ENCODE data around the gene OLIG1. TPM values are rescaled to one million over a fixed set of nuclear protein-coding genes. Genes with fewer than 3 reads are reported as not detected.

The OLIG1 gene
- total RNA-seq, 2 experiments from 2014 or later = not detected

GRCh38 chr21:33033961-33034413, 36.0 kb upstream of the OLIG1 start:
- Histone ChIP-seq H3K4me1 (ENCODE audit: insufficient read depth, low read length) (peaks cover 18% of the 10 kb centered on the region), H3K4me3 (ENCODE audit: low read length) (no peak overlapping the region), H3K36me3 (ENCODE audit: insufficient read depth, low read length) (no peaks in the 10 kb centered on the region), H3K27me3 (ENCODE audit: control insufficient read depth in 1 of 2, insufficient read depth in 2 of 2, low read length in 2 of 2) (peaks cover 36 to 46% of the 10 kb centered on the region in 2 experiments), H3K9me3 (ENCODE audit: control insufficient read depth in 1 of 2, insufficient read depth in 1 of 2, low read length in 2 of 2) (peaks cover 0 to 21% of the 10 kb centered on the region in 2 experiments), H3K27ac (ENCODE audit: low read depth in 1 of 2, low read length in 2 of 2) (no peak overlapping the region)
- Mint-ChIP-seq H3K27ac (no peak overlapping the region), H3K4me3 (no peak overlapping the region), H3K27me3 (peaks cover 69% of the 10 kb centered on the region), H3K9me3 (no peaks in the 10 kb centered on the region), H3K4me1 (ENCODE audit: low read depth) (peaks cover 20% of the 10 kb centered on the region), H3K36me3 (ENCODE audit: low read depth) (no peaks in the 10 kb centered on the region)
- intact Hi-C loops (cut with DNase I, micrococcal nuclease) = no loop called here
- ATAC-seq (ENCODE audit: poor library complexity) (no peak), DNase-seq (no peak)
- POLR2A ChIA-PET = no interaction called here
- CTCF ChIA-PET = no interaction called here
- no peak for TF ChIP-seq CTCF (IDR thresholded peaks at IDR 0.05)

- CTCF ChIA-PET = no interaction called here
- no peak for DNase-seq
- no peaks in the 10 kb centered on the region for H3K36me3 ChIP-seq (ENCODE audit: insufficient read depth, low read length)
- POLR2A ChIA-PET = no interaction called here
- no peak for TF ChIP-seq CTCF (IDR thresholded peaks at IDR 0.05)
- no peak for ATAC-seq (ENCODE audit: poor library complexity)
- Mint-ChIP-seq H3K9me3 (no peaks in the 10 kb centered on the region), H3K4me3 (no peak overlapping the region), H3K36me3 (ENCODE audit: low read depth) (no peaks in the 10 kb centered on the region), H3K4me1 (ENCODE audit: low read depth) (peaks cover 13% of the 10 kb centered on the region), H3K27ac (no peak overlapping the region), H3K27me3 (peaks cover 59% of the 10 kb centered on the region)
- H3K9me3 ChIP-seq (ENCODE audit: control insufficient read depth in 1 of 2, insufficient read depth in 1 of 2, low read length in 2 of 2) = peaks cover 0 to 14% of the 10 kb centered on the region in 2 experiments
- H3K4me1 ChIP-seq (ENCODE audit: insufficient read depth, low read length) = peaks cover 10% of the 10 kb centered on the region
- intact Hi-C loops (cut with DNase I, micrococcal nuclease) = no loop called here
- peaks cover 24 to 34% of the 10 kb centered on the region in 2 experiments for H3K27me3 ChIP-seq (ENCODE audit: control insufficient read depth in 1 of 2, insufficient read depth in 2 of 2, low read length in 2 of 2)
- no peak overlapping the region for H3K4me3 ChIP-seq (ENCODE audit: low read length)
- H3K27ac ChIP-seq (ENCODE audit: low read depth in 1 of 2, low read length in 2 of 2) = no peak overlapping the region
Measured at GRCh38 chr21:33035147-33035546, 34.8 kb upstream of the OLIG1 start.

- Histone ChIP-seq H3K4me3 (ENCODE audit: low read length) (no peak overlapping the region), H3K9me3 (ENCODE audit: control insufficient read depth in 1 of 2, insufficient read depth in 1 of 2, low read length in 2 of 2) (peaks cover 0 to 11% of the 10 kb centered on the region in 2 experiments), H3K36me3 (ENCODE audit: insufficient read depth, low read length) (no peaks in the 10 kb centered on the region), H3K27ac (ENCODE audit: low read depth in 1 of 2, low read length in 2 of 2) (no peak overlapping the region), H3K27me3 (ENCODE audit: control insufficient read depth in 1 of 2, insufficient read depth in 2 of 2, low read length in 2 of 2) (peaks cover 17 to 25% of the 10 kb centered on the region in 2 experiments), H3K4me1 (ENCODE audit: insufficient read depth, low read length) (peaks cover 10% of the 10 kb centered on the region)
- ChIA-PET CTCF (interaction anchor here (0.6 kb wide), 2 partner anchors 62 to 103 kb away, joined by 3 to 5 read pairs; no protein-coding TSS in a partner anchor), POLR2A (no interaction called here)
- ATAC-seq (ENCODE audit: poor library complexity) (peak; percentile 43), DNase-seq (peak in 6 of 14 experiments; percentile 8 to 67 (median 28))
- Mint-ChIP-seq H3K27ac (no peak overlapping the region), H3K4me1 (ENCODE audit: low read depth) (peaks cover 13% of the 10 kb centered on the region), H3K27me3 (peaks cover 59% of the 10 kb centered on the region), H3K4me3 (no peak overlapping the region), H3K36me3 (ENCODE audit: low read depth) (no peaks in the 10 kb centered on the region), H3K9me3 (no peaks in the 10 kb centered on the region)
- no peak for TF ChIP-seq CTCF (IDR thresholded peaks at IDR 0.05)
- intact Hi-C loops (cut with DNase I, micrococcal nuclease) = no loop called here
Measured at GRCh38 chr21:33036430-33037162, 33.3 kb upstream of the OLIG1 start.

All from CD4-positive, alpha-beta T cell (primary cell).